Mucosa of descending colon (tissue), 3 donors: ENCODE results near the gene CERS3. TPM values are rescaled to one million over a fixed set of nuclear protein-coding genes. Genes with fewer than 3 reads are reported as not detected.

Source experiments
- ATAC-seq: fragments of 200-7000 bp; cut with Tn5 transposase; one replicate; pipeline ENCODE4 v1.9.1; 2020; ENCODE audit warnings: mild to moderate bottlenecking, moderate library complexity
- DNase-seq, 3 donors: peaks; one replicate each; pipeline ENCODE4 v3.0.0-alpha.2; 2020
- H3K36me3 ChIP-seq: fragments of 200-600 bp; one replicate; pipeline ENCODE4 v1.8.0; 2021; ENCODE audit warnings: low read depth, mild to moderate bottlenecking
- H3K4me1 ChIP-seq: fragments of 200-600 bp; one replicate; pipeline ENCODE4 v1.8.0; 2021; ENCODE audit warnings: low read depth, mild to moderate bottlenecking
- H3K4me3 ChIP-seq: fragments of 200-600 bp; one replicate; pipeline ENCODE4 v1.8.0; 2021; ENCODE audit warnings: mild to moderate bottlenecking
- H3K9me3 ChIP-seq: fragments of 200-600 bp; one replicate; pipeline ENCODE4 v1.8.0; 2021; ENCODE audit warnings: mild to moderate bottlenecking
- intact Hi-C, 2 donors: fragments of 100-400 bp; cut with DNase I in 1 of 2; cut with micrococcal nuclease in 1 of 2; formaldehyde crosslinking; loops; one replicate each; pipeline versions ENCODE4 v1.11.0 to v1.11.1; 2022; cut with DNase I, micrococcal nuclease
- total RNA-seq, 3 donors: library from RNA; stranded (reverse); fragmentation: NEBNext Ultra II Directional in 2 of 3; extraction: Animal tissue kit (Norgen Biotek cat#: 25700) in 2 of 3; gene quantifications; one replicate each; pipeline versions ENCODE4 v1.2.1 to v1.2.4, GENCODE V29; 2021 to 2023
- TF ChIP-seq, protein P1 (sequence below): fragments of 200-600 bp; IDR thresholded peaks from one replicate; pipeline ENCODE4 v1.8.0; 2022; ENCODE audit warnings: antibody characterized with exemption, mild to moderate bottlenecking
- donor health status: DM: no; HTN: no; CAD: no; lungs with moderate emphysema.
- donor health status: DM: no; HTN: no; CAD: no.
- donor health status: DM: no; HTN: yes; CAD: no.

The CERS3 gene
- total RNA-seq, 3 donors from 2014 or later = 0.22 TPM; not detected in 2

DNA sequence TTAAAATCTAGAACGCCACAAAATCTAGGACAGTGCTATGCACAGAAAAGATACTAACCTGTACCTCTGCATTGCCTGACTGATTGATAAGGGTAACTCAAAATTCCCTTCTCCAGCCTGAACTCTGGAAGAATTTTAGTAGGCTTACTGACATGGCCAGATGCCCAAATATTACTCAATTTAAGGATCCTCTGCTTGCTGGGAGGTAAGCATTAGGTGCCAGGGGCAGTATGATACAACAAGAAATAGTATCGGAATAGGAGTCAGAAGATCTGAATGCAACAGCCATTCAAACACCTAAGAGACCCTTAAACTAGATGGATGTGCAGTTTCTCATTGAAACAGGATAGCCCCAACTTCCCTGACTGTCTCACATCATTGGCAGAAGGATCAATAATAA, 45.4 kb downstream of the CERS3 start:
- ATAC-seq = no peak
- Histone ChIP-seq H3K9me3 (peaks cover 8% of the 10 kb centered on the region), H3K4me1 (no peaks in the 10 kb centered on the region), H3K36me3 (no peaks in the 10 kb centered on the region), H3K4me3 (no peak overlapping the region)
- intact Hi-C loops = no loop called here
- TF ChIP-seq, protein P1, sequence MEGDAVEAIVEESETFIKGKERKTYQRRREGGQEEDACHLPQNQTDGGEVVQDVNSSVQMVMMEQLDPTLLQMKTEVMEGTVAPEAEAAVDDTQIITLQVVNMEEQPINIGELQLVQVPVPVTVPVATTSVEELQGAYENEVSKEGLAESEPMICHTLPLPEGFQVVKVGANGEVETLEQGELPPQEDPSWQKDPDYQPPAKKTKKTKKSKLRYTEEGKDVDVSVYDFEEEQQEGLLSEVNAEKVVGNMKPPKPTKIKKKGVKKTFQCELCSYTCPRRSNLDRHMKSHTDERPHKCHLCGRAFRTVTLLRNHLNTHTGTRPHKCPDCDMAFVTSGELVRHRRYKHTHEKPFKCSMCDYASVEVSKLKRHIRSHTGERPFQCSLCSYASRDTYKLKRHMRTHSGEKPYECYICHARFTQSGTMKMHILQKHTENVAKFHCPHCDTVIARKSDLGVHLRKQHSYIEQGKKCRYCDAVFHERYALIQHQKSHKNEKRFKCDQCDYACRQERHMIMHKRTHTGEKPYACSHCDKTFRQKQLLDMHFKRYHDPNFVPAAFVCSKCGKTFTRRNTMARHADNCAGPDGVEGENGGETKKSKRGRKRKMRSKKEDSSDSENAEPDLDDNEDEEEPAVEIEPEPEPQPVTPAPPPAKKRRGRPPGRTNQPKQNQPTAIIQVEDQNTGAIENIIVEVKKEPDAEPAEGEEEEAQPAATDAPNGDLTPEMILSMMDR = no peak
- no peak for DNase-seq

DNA sequence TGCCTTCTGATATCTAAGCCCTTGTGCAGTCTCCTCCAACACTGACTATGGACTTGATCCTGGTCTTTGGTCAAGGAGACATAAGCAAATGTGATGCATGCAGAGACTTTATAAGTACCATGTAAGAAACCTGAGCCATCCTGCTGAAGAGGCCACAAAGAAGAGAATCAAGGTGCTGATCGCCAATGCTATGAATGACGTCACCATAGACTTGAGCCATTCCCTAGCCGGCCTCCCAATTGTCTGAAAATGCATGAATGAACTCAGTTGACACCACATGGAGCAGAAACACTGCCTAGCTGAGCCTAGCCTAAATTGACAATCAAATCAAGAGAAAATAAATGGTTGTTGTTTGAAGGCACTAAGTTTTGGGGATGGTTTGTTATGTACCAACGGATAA, 51.9 kb downstream of the CERS3 start:
- TF ChIP-seq, protein P1 = no peak
- intact Hi-C loops = no loop called here
- H3K4me1 ChIP-seq = no peaks in the 10 kb centered on the region
- no peaks in the 10 kb centered on the region for H3K36me3 ChIP-seq
- ATAC-seq (no peak), DNase-seq (no peak)
- H3K4me3 ChIP-seq = no peak overlapping the region
- H3K9me3 ChIP-seq = peaks cover 20% of the 10 kb centered on the region

DNA sequence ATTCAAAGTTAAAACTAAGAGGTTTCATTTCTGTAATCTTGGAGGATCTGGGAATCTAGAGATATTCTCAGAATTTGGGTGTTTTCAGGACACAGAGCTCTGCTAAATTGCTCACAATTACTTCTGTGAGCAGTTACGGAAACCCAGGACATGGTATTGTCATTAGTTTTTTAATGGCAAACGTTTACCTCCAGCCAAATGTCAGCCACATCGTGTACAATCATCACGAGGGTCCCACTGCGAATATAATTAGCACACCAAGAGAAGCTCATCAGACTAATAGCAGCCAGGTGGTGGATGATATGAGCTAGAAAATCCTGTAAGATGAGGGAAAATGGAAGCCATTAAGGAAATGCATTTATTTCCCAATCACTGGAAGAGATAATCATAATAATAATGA, 56.0 kb downstream of the CERS3 start:
- intact Hi-C loops = no loop called here
- H3K9me3 ChIP-seq = peaks cover 6% of the 10 kb centered on the region
- no peak for ATAC-seq
- no peaks in the 10 kb centered on the region for H3K4me1 ChIP-seq
- no peaks in the 10 kb centered on the region for H3K36me3 ChIP-seq
- TF ChIP-seq, protein P1 = no peak
- H3K4me3 ChIP-seq = no peak overlapping the region
- DNase-seq = no peak

DNA sequence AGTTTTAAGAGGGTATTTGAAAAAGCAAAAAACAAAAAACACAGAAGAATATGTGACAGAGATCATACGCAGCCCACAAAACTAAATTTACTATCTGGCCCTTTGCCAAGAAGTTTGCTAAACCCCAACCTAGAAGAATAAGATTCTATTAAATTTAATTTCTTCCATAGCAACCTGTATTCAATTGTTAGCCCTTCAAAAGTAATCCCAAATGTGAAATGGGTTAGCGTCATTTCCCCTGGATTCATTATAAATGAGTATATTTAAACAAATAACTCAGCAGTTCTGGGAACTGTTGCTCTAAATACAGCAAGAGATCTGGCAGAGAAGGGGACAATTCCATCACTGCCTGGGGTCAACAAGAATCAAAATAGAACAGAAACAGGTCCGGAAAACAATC, 56.8 kb downstream of the CERS3 start:
- intact Hi-C loops = no loop called here
- no peak for ATAC-seq

DNA sequence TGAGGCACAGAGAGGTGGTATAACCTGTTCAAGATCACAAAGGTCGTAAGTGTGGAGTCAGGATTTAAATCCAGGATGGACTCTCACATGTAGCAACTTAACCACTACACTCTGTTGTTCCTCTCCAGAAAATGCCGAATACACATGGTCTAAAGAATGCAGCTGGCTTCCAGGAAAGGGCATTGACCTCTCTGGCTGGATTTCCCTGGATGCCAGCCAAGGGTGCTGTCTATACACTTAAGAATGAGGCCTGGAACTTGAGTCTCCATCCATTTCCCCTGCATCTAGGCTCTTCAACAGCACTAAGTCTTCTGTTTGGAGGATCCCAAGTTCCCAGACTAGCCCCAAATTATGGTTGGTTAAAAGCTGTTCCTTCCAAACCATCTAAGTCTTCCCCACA, 60.5 kb downstream of the CERS3 start:
- Histone ChIP-seq H3K36me3 (no peaks in the 10 kb centered on the region), H3K4me3 (no peak overlapping the region), H3K9me3 (no peaks in the 10 kb centered on the region), H3K4me1 (no peaks in the 10 kb centered on the region)
- ATAC-seq = no peak
- peak in 2 of 3 donors; percentile 22 to 29 for DNase-seq
- intact Hi-C loops = no loop called here
- TF ChIP-seq, protein P1 = no peak

More for the DNA sequence above, 56.8 kb downstream of the CERS3 start:
- Histone ChIP-seq H3K4me3 (no peak overlapping the region), H3K9me3 (no peaks in the 10 kb centered on the region), H3K36me3 (no peaks in the 10 kb centered on the region), H3K4me1 (no peaks in the 10 kb centered on the region)
- no peak for DNase-seq
- TF ChIP-seq, protein P1 = no peak

DNA sequence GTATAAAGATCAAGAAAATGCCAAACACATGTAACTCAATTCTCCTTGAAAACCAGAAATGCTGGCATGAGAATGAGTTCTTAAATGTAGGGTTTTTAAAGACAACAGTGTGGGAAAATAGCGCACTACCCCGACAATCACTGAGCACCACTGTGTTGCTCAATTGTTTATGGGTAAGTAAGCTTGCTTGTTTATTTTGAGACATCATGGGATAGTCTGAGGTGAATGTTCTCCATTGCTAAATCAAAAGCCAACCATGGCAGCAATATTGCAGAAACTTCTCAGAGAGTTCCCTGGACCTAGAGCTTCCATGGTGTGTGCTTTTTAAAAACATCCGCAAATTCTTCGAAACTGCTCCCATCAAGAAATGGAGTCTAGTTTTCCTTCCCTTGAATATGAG, 62.7 kb downstream of the CERS3 start:
- intact Hi-C loops = no loop called here
- no peaks in the 10 kb centered on the region for H3K9me3 ChIP-seq
- TF ChIP-seq, protein P1 = no peak
- no peaks in the 10 kb centered on the region for H3K36me3 ChIP-seq
- no peak overlapping the region for H3K4me3 ChIP-seq
- no peak for DNase-seq
- ATAC-seq = no peak
- no peaks in the 10 kb centered on the region for H3K4me1 ChIP-seq
